Spinal cord (tissue), 10 donors: ENCODE data around the gene TENM3. TPM values are rescaled to one million over a fixed set of nuclear protein-coding genes. Genes with fewer than 3 reads are reported as not detected.

Source experiments
- DNase-seq, 6 donors: peaks; one replicate each; pipeline versions ENCODE4 v3.0.0 to v3.0.0-alpha.2; 2013 to 2015; ENCODE audit warnings: low spot score in 6 of 6, low read depth in 4 of 6
- H3K27ac ChIP-seq: one replicate; pipeline ENCODE4 v1.5.1; 2013; ENCODE audit warnings: low read depth, low read length, control low read depth
- H3K27me3 ChIP-seq: one replicate; pipeline ENCODE4 v1.6.1; 2013; ENCODE audit warnings: low read length; ENCODE audit not compliant: control insufficient read depth, insufficient read depth
- H3K36me3 ChIP-seq: one replicate; pipeline ENCODE4 v1.6.1; 2013; ENCODE audit warnings: low read length; ENCODE audit not compliant: control insufficient read depth, insufficient read depth
- H3K4me1 ChIP-seq: one replicate; pipeline ENCODE4 v1.6.1; 2013; ENCODE audit warnings: low read length; ENCODE audit not compliant: control insufficient read depth, insufficient read depth
- H3K4me3 ChIP-seq: one replicate; pipeline ENCODE4 v1.5.1; 2013; ENCODE audit warnings: low read depth, low read length, control low read depth
- H3K9me3 ChIP-seq: one replicate; pipeline ENCODE4 v1.6.1; 2013; ENCODE audit warnings: low read length; ENCODE audit not compliant: control insufficient read depth, insufficient read depth
- WGBS: methylation state at CpG from one replicate; pipeline ENCODE4 v1.1.5; 2013; ENCODE audit warnings: missing lambda C conversion rate; ENCODE audit not compliant: insufficient coverage; 5-methylcytosine and 5-hydroxymethylcytosine counted together
- polyA plus RNA-seq, 2 donors: library from polyadenylated mRNA; unstranded; fragments of 120-200 nt; gene quantifications; one replicate each; pipeline ENCODE4 v1.2.1, GENCODE V29; 2013; ENCODE audit not compliant: insufficient read length in 2 of 2
- total RNA-seq, 2 donors: library from RNA; depleted of rRNA in 1 of 2; stranded (reverse); fragments of 120-200 nt in 1 of 2; fragments of >200 nt in 1 of 2; gene quantifications; one replicate each; pipeline versions ENCODE4 v1.2.3 to v1.2.4, GENCODE V29; 2013 to 2014
- donor health status: healthy.

The TENM3 gene
- total and polyA plus RNA-seq, 4 donors = 25.8 to 57.5 (median 38.7) TPM

DNA sequence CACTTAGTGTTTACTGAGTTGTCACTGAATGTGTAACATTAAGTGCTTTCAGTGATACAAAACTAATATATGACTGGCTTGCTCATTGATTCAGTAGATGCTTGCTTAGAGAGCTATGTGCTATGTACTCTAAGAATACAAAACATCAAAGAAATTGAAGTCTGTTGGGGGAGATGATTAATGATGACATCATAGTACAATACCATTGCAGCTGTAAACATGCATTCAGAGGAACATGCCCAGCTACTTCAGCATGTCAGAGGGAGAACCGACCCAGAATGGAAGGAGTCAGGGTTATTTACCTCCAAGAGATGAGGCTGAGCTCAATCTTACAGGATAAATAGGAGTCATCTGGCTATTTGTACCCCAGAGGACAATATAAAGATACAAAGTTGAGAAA, 290.8 kb downstream of the TENM3 start:
- H3K27ac ChIP-seq = no peak overlapping the region
- no peaks in the 10 kb centered on the region for H3K27me3 ChIP-seq
- H3K4me1 ChIP-seq = peaks cover 14% of the 10 kb centered on the region
- DNase-seq = peak in 1 of 6 donors; percentile 35
- H3K4me3 ChIP-seq = no peak overlapping the region
- no CpG with 5 or more reads among the region's 1 CpG for WGBS
- H3K9me3 ChIP-seq = no peaks in the 10 kb centered on the region
- H3K36me3 ChIP-seq = no peaks in the 10 kb centered on the region

DNA sequence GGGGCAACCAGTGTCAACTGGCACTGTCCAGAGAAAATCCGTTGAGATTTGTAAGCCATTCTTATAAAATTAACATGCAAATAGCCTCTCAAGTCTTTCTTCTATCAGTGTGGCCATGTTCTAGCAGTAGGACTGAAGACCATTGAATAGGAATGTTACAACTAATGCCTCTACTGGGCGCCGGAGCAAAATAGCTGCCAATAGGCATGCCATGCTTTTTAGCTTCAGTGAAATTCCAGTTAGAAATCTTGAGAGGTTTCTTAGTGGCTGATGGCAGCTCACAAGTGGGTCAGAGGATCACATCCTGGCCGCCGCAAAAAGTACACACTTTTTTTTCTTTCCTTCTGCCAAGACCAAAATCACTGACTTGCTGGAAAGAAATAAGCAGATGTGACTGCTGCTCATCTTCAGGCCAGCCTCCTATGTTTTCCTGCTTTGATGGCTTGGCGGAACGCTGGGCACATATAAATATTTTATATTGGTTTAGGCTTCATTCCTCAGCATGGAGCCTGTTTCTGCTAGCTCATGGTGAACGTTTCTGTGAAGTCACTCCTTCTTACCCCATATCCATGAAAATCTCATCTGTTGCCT, 293.1 kb downstream of the TENM3 start:
- Histone ChIP-seq H3K9me3 (no peaks in the 10 kb centered on the region), H3K4me3 (no peak overlapping the region), H3K36me3 (no peaks in the 10 kb centered on the region), H3K27me3 (no peaks in the 10 kb centered on the region), H3K27ac (peak overlapping the region; percentile 19), H3K4me1 (peaks cover 13% of the 10 kb centered on the region)
- WGBS = 34% methylated on average over 4 of the region's 8 CpGs
- peak in 2 of 6 donors; percentile 66 to 78 for DNase-seq

GRCh38 chr4:182537031-182537795, 294.0 kb downstream of the TENM3 start:
- 21% methylated on average over 5 of the region's 10 CpGs for WGBS
- H3K9me3 ChIP-seq = no peaks in the 10 kb centered on the region
- H3K4me3 ChIP-seq = no peak overlapping the region
- H3K27me3 ChIP-seq = no peaks in the 10 kb centered on the region
- no peaks in the 10 kb centered on the region for H3K36me3 ChIP-seq
- DNase-seq = peak in 2 of 6 donors; percentile 20 to 58
- no peak overlapping the region for H3K27ac ChIP-seq
- peaks cover 7% of the 10 kb centered on the region for H3K4me1 ChIP-seq

DNA sequence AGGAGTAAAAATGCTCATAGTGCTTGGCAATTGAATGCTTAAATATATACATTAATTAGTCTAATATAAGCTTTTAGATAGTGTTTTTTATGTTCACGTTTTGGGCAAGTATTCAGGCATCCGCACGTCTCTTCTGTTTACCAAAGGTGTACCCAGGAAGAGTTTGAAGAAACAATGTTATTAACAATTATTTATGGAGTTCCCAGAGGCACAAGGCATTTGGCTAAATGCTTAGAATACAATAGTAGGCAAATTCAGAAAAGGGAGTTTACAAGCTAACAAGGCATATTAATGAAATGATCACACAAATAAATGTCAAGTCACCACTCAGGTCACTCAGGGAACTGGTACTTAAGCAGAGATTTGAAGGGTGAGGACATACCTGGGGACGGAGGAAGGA, 294.8 kb downstream of the TENM3 start:
- Histone ChIP-seq H3K27ac (no peak overlapping the region), H3K36me3 (no peaks in the 10 kb centered on the region), H3K27me3 (no peaks in the 10 kb centered on the region), H3K4me3 (no peak overlapping the region), H3K9me3 (no peaks in the 10 kb centered on the region), H3K4me1 (peaks cover 7% of the 10 kb centered on the region)
- DNase-seq = peak in 1 of 6 donors; percentile 18
- 82% methylated on average over 1 of the region's 4 CpGs for WGBS

- no peak for DNase-seq
- WGBS = 97% methylated on average over 4 of the region's 8 CpGs
- no peaks in the 10 kb centered on the region for H3K27me3 ChIP-seq
These were observed 297.3 kb downstream of the TENM3 start for GRCh38 chr4:182540496-182540895.

GRCh38 chr4:182547435-182547834, 304.2 kb downstream of the TENM3 start:
- 94% methylated on average over 2 of the region's 4 CpGs for WGBS
- H3K9me3 ChIP-seq = no peaks in the 10 kb centered on the region
- no peaks in the 10 kb centered on the region for H3K36me3 ChIP-seq
- DNase-seq = no peak
- H3K4me3 ChIP-seq = no peak overlapping the region
- no peak overlapping the region for H3K27ac ChIP-seq
- H3K4me1 ChIP-seq = no peaks in the 10 kb centered on the region
- H3K27me3 ChIP-seq = no peaks in the 10 kb centered on the region

More at GRCh38 chr4:182540496-182540895, 297.3 kb downstream of the TENM3 start:
- Histone ChIP-seq H3K27ac (no peak overlapping the region), H3K4me1 (peaks cover 4% of the 10 kb centered on the region), H3K4me3 (no peak overlapping the region), H3K9me3 (no peaks in the 10 kb centered on the region), H3K36me3 (no peaks in the 10 kb centered on the region)

DNA sequence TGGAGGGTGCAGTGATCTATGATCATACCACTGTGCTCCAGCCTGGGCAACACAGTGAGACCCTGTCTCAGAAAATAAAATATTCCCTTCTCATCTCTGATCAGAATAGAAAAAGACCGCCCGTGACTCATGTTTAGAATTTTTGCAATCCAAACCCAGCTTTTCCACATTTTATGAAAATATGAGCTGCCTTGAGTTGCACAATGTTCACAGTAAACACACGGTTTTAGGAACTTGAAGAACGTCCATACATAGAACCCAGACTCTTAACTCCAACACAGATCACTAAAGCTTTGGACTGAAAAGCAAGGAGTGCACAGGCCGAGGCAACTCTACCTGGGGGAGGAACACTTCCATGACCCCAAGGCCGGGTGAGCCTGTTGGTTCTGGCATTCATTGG, 305.0 kb downstream of the TENM3 start:
- H3K4me1 ChIP-seq = no peaks in the 10 kb centered on the region

DNA sequence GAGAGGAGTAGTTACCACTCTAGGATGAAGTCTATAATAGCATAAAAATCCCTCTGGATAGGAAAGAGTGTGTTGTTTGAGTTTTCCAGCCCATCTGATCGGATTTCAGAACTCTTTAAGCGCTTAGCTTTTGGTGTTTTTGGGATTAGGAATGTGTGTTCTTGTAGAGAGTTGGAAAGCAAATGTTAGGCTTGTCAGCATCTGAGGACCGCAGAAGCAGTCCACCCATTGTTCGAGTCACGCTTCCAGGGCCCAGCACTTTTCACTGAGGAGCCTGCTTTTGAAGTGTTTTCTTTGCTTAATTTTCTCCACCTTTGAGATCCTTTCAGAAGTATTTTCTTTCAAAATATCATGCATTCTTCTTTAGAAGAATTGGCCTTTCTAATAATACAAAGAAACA, 306.2 kb downstream of the TENM3 start:
- Histone ChIP-seq H3K27ac (no peak overlapping the region), H3K36me3 (no peaks in the 10 kb centered on the region), H3K27me3 (no peaks in the 10 kb centered on the region), H3K4me1 (no peaks in the 10 kb centered on the region), H3K4me3 (no peak overlapping the region), H3K9me3 (no peaks in the 10 kb centered on the region)
- 47% methylated on average over 2 of the region's 5 CpGs for WGBS
- DNase-seq = peak in 1 of 6 donors; percentile 23

More for the DNA sequence above, 305.0 kb downstream of the TENM3 start:
- no peak overlapping the region for H3K4me3 ChIP-seq
- H3K9me3 ChIP-seq = no peaks in the 10 kb centered on the region
- DNase-seq = no peak
- H3K27me3 ChIP-seq = no peaks in the 10 kb centered on the region
- WGBS = 100% methylated on average over 2 of the region's 6 CpGs
- no peak overlapping the region for H3K27ac ChIP-seq
- H3K36me3 ChIP-seq = no peaks in the 10 kb centered on the region

DNA sequence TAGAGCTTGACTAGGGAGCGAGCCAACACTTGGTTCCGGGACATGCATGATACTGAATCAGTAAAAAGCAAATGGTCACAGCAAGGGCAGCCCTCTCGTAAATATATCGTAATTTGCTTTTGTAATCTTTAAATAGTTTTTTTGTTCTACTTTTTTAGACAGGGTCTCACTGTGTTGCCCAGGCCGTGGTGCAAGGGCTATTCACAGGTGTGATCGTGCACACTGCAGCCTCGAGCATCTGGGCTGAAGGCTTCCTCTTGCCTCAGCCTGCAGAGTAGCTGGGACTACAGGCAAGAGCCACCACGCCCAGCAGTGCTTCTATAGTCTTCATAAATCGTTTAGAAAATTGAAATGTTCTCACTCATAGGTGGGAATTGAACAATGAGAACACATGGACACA, 309.7 kb downstream of the TENM3 start:
- H3K36me3 ChIP-seq = no peaks in the 10 kb centered on the region
- no peaks in the 10 kb centered on the region for H3K9me3 ChIP-seq
- DNase-seq = no peak
- 86% methylated on average over 6 of the region's 9 CpGs for WGBS
- H3K27me3 ChIP-seq = no peaks in the 10 kb centered on the region
- H3K4me1 ChIP-seq = no peaks in the 10 kb centered on the region
- no peak overlapping the region for H3K27ac ChIP-seq
- H3K4me3 ChIP-seq = no peak overlapping the region

- peak in 1 of 6 donors; percentile 13 for DNase-seq
- Histone ChIP-seq H3K4me3 (peak overlapping the region; percentile 26), H3K4me1 (no peaks in the 10 kb centered on the region), H3K27ac (no peak overlapping the region), H3K9me3 (no peaks in the 10 kb centered on the region), H3K36me3 (no peaks in the 10 kb centered on the region), H3K27me3 (no peaks in the 10 kb centered on the region)
- 0% methylated on average over 1 of the region's 6 CpGs for WGBS
These were observed 310.5 kb downstream of the TENM3 start for GRCh38 chr4:182553653-182554052.
